ENCODE data around the gene AVPR2.

The AVPR2 gene

GRCh38 chrX:153913701-153914100 lies 9.2 kb downstream of the AVPR2 start:
- DNase-seq (ENCODE audit: low read depth in 2 of 2): no peak

- no peak for DNase-seq (ENCODE audit: low read depth in 2 of 2)
Measured at GRCh38 chrX:153917869-153918268, 13.4 kb downstream of the AVPR2 start.

- DNase-seq (ENCODE audit: low read depth in 2 of 2): no peak
Measured at GRCh38 chrX:153919281-153919680, 14.8 kb downstream of the AVPR2 start.

- no peak for DNase-seq (ENCODE audit: low read depth in 2 of 2)
Measured at GRCh38 chrX:153920546-153920945, 16.1 kb downstream of the AVPR2 start.

GRCh38 chrX:153921070-153921469 lies 16.6 kb downstream of the AVPR2 start:
- DNase-seq (ENCODE audit: low read depth in 2 of 2): no peak

- no peak for DNase-seq (ENCODE audit: low read depth in 2 of 2)
Measured at GRCh38 chrX:153921511-153922446, 17.3 kb downstream of the AVPR2 start.

GRCh38 chrX:153922932-153923857 lies 18.7 kb downstream of the AVPR2 start:
- no peak for DNase-seq (ENCODE audit: low read depth in 2 of 2)

GRCh38 chrX:153924149-153924861 lies 19.8 kb downstream of the AVPR2 start:
- no peak for DNase-seq (ENCODE audit: low read depth in 2 of 2)

GRCh38 chrX:153925387-153925738 lies 20.9 kb downstream of the AVPR2 start:
- no peak for DNase-seq (ENCODE audit: low read depth in 2 of 2)

GRCh38 chrX:153925739-153926551 lies 21.5 kb downstream of the AVPR2 start, which contains the start of gene ARHGAP4:
Gene ARHGAP4 (minus strand): TSS chrX:153926264. CDS start chrX:153926202, 62 bp downstream.
- peak; percentile 52 to 56 for DNase-seq (ENCODE audit: low read depth in 2 of 2)

GRCh38 chrX:153926552-153926857 lies 22.0 kb downstream of the AVPR2 start:
- DNase-seq (ENCODE audit: low read depth in 2 of 2): no peak

- peak; percentile 62 to 66 for DNase-seq (ENCODE audit: low read depth in 2 of 2)
Measured at GRCh38 chrX:153926858-153927671, 22.6 kb downstream of the AVPR2 start.

GRCh38 chrX:153927672-153927921 lies 23.1 kb downstream of the AVPR2 start:
- DNase-seq (ENCODE audit: low read depth in 2 of 2): no peak

GRCh38 chrX:153927922-153928760 lies 23.7 kb downstream of the AVPR2 start:
- DNase-seq (ENCODE audit: low read depth in 2 of 2): peak; percentile 90 to 94

GRCh38 chrX:153928846-153929245 lies 24.4 kb downstream of the AVPR2 start:
- DNase-seq (ENCODE audit: low read depth in 2 of 2): no peak

- no peak for DNase-seq (ENCODE audit: low read depth in 2 of 2)
Measured at GRCh38 chrX:153929576-153929975, 25.1 kb downstream of the AVPR2 start.

GRCh38 chrX:153930011-153930910 lies 25.8 kb downstream of the AVPR2 start:
- no peak for DNase-seq (ENCODE audit: low read depth in 2 of 2)

- DNase-seq (ENCODE audit: low read depth in 2 of 2): no peak
Measured at GRCh38 chrX:153931151-153931550, 26.7 kb downstream of the AVPR2 start.

- no peak for DNase-seq (ENCODE audit: low read depth in 2 of 2)
Measured at GRCh38 chrX:153931748-153932147, 27.3 kb downstream of the AVPR2 start.

All from stimulated activated CD8-positive, alpha-beta memory T cell treated with anti-CD3 and anti-CD28 coated beads, Interleukin-15, amount 100 ng/mL, for 48 hours (primary cell).